B cell (primary cell): ENCODE measurements around the gene TMEM120B.

ENCODE experiments used
- EZH2 ChIP-seq: IDR thresholded peaks from 2 replicates; pipeline ENCODE4 v1.6.1; 2012; ENCODE audit warnings: borderline replicate concordance, low read depth, mild to moderate bottlenecking, moderate library complexity, low read length; ENCODE audit not compliant: insufficient read depth, poor library complexity, severe bottlenecking
- TF ChIP-seq, protein P1 (sequence below): fragments of 200-600 bp; IDR thresholded peaks from one replicate; pipeline ENCODE4 v1.8.0; 2022; ENCODE audit warnings: antibody characterized with exemption, mild to moderate bottlenecking

DNA sequence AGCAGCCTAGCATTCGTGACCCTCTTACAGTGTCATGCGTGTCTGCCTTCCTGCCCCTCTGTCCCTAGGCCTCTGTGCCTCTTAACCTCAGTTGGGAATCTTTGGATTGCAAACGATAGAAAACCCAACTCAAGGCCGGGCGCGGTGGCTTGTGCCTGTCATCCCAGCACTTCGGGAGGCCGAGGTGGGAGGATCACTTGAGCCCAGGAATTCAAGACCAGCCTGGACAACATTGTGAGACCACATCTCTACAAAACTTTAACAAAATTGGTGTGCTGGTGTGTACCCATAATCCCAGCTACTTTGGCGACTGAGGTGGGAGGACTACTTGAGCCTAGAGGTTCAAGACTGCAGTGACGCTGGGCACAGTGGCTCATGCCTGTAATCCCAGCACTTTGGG is 36.7 kb downstream of the TMEM120B start:
- TF ChIP-seq, protein P1, sequence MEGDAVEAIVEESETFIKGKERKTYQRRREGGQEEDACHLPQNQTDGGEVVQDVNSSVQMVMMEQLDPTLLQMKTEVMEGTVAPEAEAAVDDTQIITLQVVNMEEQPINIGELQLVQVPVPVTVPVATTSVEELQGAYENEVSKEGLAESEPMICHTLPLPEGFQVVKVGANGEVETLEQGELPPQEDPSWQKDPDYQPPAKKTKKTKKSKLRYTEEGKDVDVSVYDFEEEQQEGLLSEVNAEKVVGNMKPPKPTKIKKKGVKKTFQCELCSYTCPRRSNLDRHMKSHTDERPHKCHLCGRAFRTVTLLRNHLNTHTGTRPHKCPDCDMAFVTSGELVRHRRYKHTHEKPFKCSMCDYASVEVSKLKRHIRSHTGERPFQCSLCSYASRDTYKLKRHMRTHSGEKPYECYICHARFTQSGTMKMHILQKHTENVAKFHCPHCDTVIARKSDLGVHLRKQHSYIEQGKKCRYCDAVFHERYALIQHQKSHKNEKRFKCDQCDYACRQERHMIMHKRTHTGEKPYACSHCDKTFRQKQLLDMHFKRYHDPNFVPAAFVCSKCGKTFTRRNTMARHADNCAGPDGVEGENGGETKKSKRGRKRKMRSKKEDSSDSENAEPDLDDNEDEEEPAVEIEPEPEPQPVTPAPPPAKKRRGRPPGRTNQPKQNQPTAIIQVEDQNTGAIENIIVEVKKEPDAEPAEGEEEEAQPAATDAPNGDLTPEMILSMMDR = no peak
- TF ChIP-seq EZH2 = no peak
